Body of pancreas (tissue), 4 donors: ENCODE data around the gene SELENOP. TPM values are rescaled to one million over a fixed set of nuclear protein-coding genes. Genes with fewer than 3 reads are reported as not detected.

Experiments used
- ATAC-seq: fragments of 150-250 bp; one replicate; pipeline ENCODE4 v1.9.1; 2016
- DNase-seq, 4 donors: peaks; one replicate each; pipeline ENCODE4 v3.0.0-alpha.2; 2019
- H3K27ac ChIP-seq, 4 donors: fragments of 200-600 bp; sonication (generic); 1 replicate in 3 of 4; 2 replicates in 1 of 4; pipeline versions ENCODE4 v1.5.1 to v1.6.1; 2016 to 2019; ENCODE audit warnings: mild to moderate bottlenecking in 1 of 4, mixed read lengths in 1 of 4, moderate library complexity in 1 of 4
- H3K27me3 ChIP-seq, 2 donors: fragments of 200-600 bp; sonication (generic); one replicate each; pipeline ENCODE4 v1.6.0; 2016; ENCODE audit warnings: mild to moderate bottlenecking in 1 of 2
- H3K36me3 ChIP-seq, 2 donors: fragments of 200-600 bp; sonication (generic); replicated peaks in 1 of 2; 2 replicates each; pipeline ENCODE4 v1.5.1; 2016; ENCODE audit warnings: low read depth in 2 of 2; ENCODE audit not compliant: insufficient read depth in 1 of 2
- H3K4me1 ChIP-seq: fragments of 200-600 bp; sonication (generic); one replicate; pipeline ENCODE4 v1.6.0; 2016
- H3K4me3 ChIP-seq, 2 donors: fragments of 200-600 bp; sonication (generic); 1 replicate in 1 of 2; 2 replicates in 1 of 2; pipeline ENCODE4 v1.5.1; 2016 to 2019
- H3K9me3 ChIP-seq, 3 donors: fragments of 200-600 bp; sonication (generic); 1 replicate in 2 of 3; 2 replicates in 1 of 3; pipeline ENCODE4 v1.5.1; 2016
- CTCF ChIP-seq, 7 experiments: fragments of 450-650 bp in 4 of 7; fragments of 200-600 bp in 3 of 7; sonication (generic) in 3 of 7; IDR thresholded peaks; one replicate each; pipeline ENCODE4 v1.5.1; 2016 to 2019; ENCODE audit warnings: antibody characterized with exemption in 7 of 7
- POLR2A ChIP-seq, 3 donors: fragments of 450-650 bp; IDR thresholded peaks; one replicate each; pipeline ENCODE4 v1.6.1; 2016; ENCODE audit warnings: antibody characterized with exemption in 3 of 3, mild to moderate bottlenecking in 2 of 3
- WGBS, 2 donors: methylation state at CpG; one replicate each; pipeline ENCODE4 v1.1.5; 2017; 5-methylcytosine and 5-hydroxymethylcytosine counted together
- intact Hi-C: fragments of 100-400 bp; cut with DNase I; formaldehyde crosslinking; loops from one replicate; pipeline ENCODE4 v1.15.1; 2023
- total RNA-seq, 2 donors: library from RNA; depleted of rRNA; stranded (reverse); fragments of >200 nt; gene quantifications; one replicate each; pipeline ENCODE4 v1.1.0, GENCODE V29; 2016

Gene SELENOP
- total RNA-seq, 2 donors from 2014 or later = 97.9 to 289 TPM

- Histone ChIP-seq H3K9me3 (no peaks in the 10 kb centered on the region), H3K4me3 (no peak overlapping the region), H3K27ac (no peak overlapping the region), H3K36me3 (no peaks in the 10 kb centered on the region), H3K27me3 (no peaks in the 10 kb centered on the region), H3K4me1 (peaks cover 23% of the 10 kb centered on the region)
- intact Hi-C loops = no loop called here
- WGBS, 2 donors = 85 to 87% methylated on average over 3 of the region's 3 CpGs
- ATAC-seq (no peak), DNase-seq (no peak)
- TF ChIP-seq POLR2A (IDR thresholded peaks at IDR 0.05) (no peak), CTCF (IDR thresholded peaks at IDR 0.05) (no peak)
Measured at GRCh38 chr5:42839196-42839595, 27.5 kb upstream of the SELENOP start.

DNA sequence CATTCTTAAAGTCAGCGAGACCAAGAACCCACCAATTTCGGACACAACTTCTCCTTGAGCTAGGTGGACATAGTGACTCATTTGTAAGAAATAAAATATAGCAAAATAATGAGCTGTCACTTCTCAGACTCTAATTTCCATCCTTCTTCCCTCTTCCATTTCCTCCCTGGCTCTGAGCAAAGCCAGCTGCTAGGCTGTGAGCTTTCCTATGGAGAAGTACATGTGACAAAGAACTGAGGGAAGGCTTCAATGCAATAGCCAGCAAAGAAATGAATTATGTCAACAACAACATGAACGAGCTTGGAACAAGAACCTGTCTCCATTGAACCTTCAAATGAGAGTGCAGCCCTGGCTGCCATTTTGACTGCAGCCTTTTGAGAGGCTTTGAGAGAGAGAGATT lies 25.9 kb upstream of the SELENOP start:
- H3K4me1 ChIP-seq = peaks cover 9% of the 10 kb centered on the region
- ATAC-seq (no peak), DNase-seq (no peak)
- H3K27me3 ChIP-seq = no peaks in the 10 kb centered on the region
- no peaks in the 10 kb centered on the region for H3K9me3 ChIP-seq
- no peak overlapping the region for H3K27ac ChIP-seq
- TF ChIP-seq CTCF (IDR thresholded peaks at IDR 0.05) (no peak), POLR2A (IDR thresholded peaks at IDR 0.05) (no peak)
- no peak overlapping the region for H3K4me3 ChIP-seq
- intact Hi-C loops = no loop called here
- no peaks in the 10 kb centered on the region for H3K36me3 ChIP-seq
- WGBS, 2 donors = 76 to 81% methylated on average over 3 of the region's 3 CpGs

DNA sequence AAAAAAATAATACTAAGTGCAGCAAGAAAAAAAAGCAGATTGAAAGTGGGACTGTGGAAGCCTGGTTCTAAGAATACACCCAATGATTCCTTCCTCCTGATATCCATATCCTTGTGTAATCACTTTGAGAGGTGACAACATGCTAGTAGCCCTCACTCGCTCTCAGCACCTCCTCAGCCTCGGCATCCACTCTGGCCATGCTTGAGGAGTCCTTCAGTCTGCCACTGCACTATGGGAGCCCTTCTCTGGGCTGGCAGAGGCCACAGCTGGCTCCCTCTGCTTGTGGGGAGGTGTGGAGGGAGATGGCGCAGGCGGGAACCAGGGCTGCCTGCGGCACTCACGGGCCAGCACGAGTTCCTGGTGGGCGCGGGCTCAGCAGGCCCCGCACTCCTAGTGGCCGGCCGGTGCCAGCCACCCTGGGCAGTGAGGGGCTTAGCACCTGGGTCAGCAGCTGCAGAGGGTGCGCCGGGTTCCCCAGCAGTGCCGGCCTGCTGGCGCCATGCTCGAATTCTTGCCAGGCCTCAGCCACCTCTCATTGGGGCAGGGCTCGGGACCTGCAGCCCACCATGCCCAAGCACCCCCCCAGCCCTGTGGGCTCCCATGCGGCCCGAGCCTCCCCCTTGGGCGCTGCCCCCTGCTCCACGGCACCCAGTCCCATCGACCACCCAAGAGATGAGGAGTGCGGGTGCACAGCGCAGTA lies 24.5 kb upstream of the SELENOP start:
- no peaks in the 10 kb centered on the region for H3K9me3 ChIP-seq
- peaks cover 8% of the 10 kb centered on the region for H3K4me1 ChIP-seq
- ATAC-seq = no peak
- no peak overlapping the region for H3K4me3 ChIP-seq
- 94 to 96% methylated on average over 14 to 24 of the region's 25 CpGs for WGBS, 2 donors
- DNase-seq = no peak
- TF ChIP-seq CTCF (IDR thresholded peaks at IDR 0.05) (no peak), POLR2A (IDR thresholded peaks at IDR 0.05) (no peak)
- H3K27me3 ChIP-seq = no peaks in the 10 kb centered on the region
- intact Hi-C loops = no loop called here
- H3K36me3 ChIP-seq = no peaks in the 10 kb centered on the region
- H3K27ac ChIP-seq = no peak overlapping the region

- intact Hi-C loops = no loop called here
- Histone ChIP-seq H3K4me1 (no peaks in the 10 kb centered on the region), H3K27me3 (no peaks in the 10 kb centered on the region), H3K4me3 (no peak overlapping the region), H3K36me3 (no peaks in the 10 kb centered on the region), H3K27ac (no peak overlapping the region), H3K9me3 (no peaks in the 10 kb centered on the region)
- DNase-seq = no peak
- 86 to 99% methylated on average over 5 of the region's 5 CpGs for WGBS, 2 donors
- TF ChIP-seq CTCF (IDR thresholded peaks at IDR 0.05) = no peak
- TF ChIP-seq POLR2A (IDR thresholded peaks at IDR 0.05) = no peak
- no peak for ATAC-seq
Measured at GRCh38 chr5:42832060-42832459, 20.4 kb upstream of the SELENOP start.

DNA sequence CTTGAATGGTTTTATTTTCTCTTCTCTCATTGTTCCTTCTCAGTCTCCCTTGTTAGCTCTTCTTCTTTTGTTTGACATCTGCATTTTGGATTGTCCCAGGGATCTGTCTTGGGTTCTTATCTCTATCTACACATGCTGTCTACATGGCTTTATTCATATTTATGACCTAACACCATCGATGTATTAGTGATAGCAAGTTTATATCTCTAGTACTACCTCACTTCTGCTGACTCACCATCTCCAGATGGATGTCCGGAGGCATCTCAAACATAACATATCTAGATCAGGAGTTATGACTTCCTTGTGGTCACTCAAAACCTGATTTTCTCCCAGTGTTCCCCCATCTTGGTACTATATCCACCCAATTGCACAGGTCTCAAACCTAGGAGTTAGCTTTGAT lies 19.2 kb upstream of the SELENOP start:
- Histone ChIP-seq H3K27ac (no peak overlapping the region), H3K4me1 (no peaks in the 10 kb centered on the region), H3K9me3 (no peaks in the 10 kb centered on the region), H3K27me3 (no peaks in the 10 kb centered on the region), H3K36me3 (no peaks in the 10 kb centered on the region), H3K4me3 (no peak overlapping the region)
- intact Hi-C loops = no loop called here
- no peak for ATAC-seq
- 74 to 82% methylated on average over 2 of the region's 2 CpGs for WGBS, 2 donors
- no peak for DNase-seq
- no peak for TF ChIP-seq POLR2A (IDR thresholded peaks at IDR 0.05)
- no peak for TF ChIP-seq CTCF (IDR thresholded peaks at IDR 0.05)
